T1000 (cell line): ENCODE measurements around the gene DYNLRB1.
"Not testable (repeated sequence)": the region's sequence is repeated elsewhere in the genome, so short reads cannot be mapped to it uniquely, and the experiment has no call there.

Source experiments
- DNase-seq: peaks from one replicate; lab custom pipeline; 2025; ENCODE audit warnings: mixed read lengths; lab: John Stamatoyannopoulos, UW

The DYNLRB1 gene

DNA sequence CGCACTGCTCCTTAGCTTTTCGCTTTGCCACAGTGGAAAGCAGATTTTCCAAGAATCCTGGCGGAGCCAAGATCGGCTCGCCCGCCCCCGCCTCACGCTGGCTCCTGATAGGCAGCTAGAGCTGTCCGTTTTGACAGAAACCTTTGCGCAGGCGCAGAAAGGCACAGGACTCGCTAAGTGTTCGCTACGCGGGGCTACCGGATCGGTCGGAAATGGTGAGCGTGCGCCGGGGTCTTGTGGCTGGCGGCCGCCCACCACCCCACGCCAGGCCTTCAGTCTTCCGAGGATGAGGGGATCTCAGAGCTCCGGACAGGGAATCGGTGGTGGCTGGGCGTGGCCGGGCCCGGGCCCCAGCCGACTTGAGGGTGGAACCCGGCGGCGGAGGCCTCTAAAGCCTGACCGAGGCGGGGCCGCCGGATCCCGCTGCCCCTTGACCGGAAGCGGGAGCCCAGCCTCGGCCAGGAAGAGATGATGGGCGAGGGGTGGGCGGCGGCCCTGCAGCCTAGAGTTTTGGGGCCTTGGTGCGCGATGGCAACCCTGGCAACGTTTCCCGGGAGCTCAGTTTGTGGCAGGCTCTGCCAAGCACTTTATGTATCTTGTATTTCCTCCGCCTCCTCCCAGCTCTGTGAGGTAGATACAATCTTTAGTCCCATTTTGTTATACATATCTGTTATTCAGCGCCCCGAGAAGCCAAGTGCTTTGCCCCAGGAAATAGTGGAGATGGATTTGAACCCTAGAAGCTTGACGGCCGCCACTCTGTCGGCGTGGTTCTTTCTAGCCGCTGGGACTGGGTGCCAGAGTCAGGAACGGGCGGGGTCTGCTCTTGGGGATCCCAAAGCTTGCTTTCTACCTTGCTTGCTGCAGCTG lies at the start of gene DYNLRB1:
DYNLRB1 (plus strand) TSS at position 176 of the 867 bp plus-strand sequence; CDS start at position 213, 37 bp downstream.
- peak; percentile 93 for DNase-seq

DNA sequence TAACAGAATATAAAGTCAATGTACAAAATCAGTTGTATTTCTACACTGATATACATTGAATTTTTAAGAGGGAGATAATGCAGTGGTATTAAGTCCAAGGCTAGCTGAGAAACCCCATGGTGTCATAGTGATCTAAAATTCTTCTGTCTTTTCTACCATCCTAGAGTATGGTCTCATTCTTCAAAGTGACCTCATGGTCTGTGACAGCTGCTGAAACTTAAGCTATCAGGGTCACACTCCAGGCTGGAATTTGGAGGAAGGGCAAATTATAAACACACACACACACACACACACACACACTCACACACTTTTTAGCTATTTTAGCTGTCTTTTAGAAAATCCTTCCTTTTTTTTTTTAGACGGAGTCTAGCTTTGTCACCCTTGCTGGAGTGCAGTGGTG lies 47.3 kb upstream of the DYNLRB1 start:
- no peak for DNase-seq

DNA sequence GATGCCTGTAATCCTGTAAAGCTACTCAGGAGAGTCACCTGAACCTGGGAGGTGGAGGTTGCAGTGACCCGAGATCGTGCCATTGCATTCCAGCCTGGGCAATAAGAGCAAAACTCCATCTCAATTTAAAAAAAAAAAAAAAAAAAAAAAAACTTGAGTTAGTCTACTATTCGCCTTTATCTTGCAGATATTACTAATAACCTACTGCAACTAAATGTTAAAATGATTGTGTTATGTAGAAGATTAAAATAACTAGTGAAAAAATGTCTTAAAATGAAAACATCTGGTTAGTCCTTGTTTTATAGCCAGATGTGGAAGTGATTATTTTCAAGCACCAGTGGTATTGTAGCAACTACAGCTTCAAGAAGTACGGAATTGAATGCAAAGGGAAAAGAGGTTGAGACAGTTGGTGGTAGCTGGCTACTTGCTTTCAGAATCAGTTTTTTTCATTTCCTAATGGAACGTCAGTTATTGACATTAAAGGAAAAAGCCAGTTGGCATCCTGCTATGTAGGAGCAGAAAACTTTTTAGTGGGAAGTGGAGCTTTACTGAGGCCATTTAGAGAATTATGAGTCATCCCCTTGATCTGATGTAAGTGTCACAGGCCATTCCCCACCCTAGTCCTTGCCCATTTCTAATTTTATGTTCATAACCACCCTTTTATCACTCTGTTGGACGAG lies 43.8 kb upstream of the DYNLRB1 start:
- DNase-seq = no peak

DNA sequence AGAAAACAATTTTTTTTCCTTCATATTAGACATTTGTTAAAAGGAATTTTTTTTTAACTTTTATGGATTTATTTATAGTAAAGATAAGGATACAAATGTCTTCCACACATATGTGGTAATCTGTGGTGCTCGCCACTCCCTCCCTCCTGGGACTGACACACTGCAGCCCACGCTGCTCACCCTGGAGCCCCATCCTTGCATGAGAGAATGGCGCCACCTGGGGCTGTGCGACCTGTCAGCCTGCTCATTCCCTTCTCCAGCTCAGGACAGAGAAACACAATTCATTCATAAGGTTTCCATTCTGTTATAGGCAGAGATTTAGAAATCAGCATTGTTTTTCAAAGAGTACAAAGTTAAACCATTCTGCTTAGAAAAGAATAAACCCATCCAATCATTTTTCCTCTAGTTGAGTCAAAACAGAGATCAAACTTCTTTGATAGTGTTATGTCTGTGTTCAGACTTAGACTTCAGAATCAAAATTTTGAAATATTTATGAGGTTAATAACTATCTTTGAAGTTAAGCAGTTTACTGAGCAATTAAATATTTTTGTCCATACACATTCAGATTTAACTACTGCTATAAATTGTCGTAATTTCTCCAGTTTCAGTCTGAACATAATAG lies 42.8 kb upstream of the DYNLRB1 start:
- no peak for DNase-seq

DNA sequence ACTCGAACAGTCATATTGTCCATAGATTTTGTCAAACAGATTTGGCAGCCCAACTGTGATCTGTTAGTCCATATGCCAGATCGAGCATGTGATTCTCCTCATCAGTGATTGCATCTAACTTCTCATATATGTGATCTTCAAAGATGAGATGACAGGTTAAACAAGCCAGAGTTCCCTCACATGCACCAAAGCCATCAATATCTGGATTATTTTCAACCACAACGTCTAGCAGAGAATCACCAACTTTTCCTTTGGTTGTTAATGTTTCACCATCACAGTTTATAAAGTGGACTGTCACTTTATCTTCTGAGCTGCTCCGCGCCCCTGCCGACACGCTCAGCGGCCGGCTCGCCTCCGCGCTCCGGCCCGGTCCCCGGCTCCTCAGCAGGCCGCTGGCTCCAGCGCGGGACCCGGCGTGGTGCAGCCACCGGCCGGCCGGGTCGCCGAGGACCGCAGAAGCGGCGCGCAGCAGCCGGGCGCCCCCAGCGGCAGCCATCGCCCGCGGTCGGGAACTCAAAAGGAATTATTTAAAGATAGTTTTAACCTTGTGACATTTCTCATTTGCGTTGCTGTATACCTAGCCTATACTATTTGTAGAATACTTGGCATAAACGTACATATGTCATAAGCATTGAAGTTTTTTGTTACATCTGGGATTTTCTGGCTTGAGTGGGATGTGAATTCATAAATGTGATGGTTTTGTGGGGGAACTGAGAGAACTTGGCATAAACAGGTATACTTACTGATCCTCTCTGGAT lies 40.1 kb upstream of the DYNLRB1 start:
- DNase-seq = no peak

DNA sequence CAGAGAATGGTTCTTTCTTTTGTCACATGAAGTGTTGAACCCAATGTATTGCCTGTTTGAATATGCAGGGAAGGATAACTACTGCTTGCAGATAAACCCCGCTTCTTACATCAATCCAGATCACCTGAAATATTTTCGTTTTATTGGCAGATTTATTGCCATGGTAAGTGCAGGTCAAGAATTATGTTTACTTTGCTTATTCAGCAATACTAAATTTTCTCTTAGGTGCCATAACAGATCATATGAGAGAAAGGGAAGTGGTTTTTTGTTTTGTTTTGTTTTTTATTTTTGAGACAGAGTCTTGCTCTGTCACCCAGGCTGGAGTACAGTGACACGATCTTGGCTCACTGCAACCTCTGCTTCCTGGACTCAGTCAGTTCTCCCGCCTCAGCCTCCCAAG lies 36.6 kb upstream of the DYNLRB1 start:
- DNase-seq = no peak

DNA sequence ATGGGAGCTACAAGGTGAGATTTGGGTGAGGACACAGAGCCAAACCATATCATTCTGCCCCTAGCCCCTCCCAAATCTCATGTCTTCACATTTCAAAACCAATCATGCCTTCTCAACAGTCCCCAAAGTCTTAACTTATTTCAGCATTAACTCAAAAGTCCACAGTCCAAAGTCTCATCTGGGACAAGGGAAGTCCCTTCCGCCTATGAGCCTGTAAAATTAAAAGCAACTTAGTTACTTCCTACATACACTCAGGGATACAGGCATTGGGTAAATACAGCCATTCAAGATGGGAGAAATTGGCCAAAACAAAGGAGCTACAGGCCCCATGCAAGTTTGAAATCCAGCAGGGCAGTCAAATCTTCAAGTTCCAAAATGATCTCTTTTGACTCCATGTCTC lies 34.1 kb upstream of the DYNLRB1 start:
- not testable (repeated sequence) for DNase-seq

DNA sequence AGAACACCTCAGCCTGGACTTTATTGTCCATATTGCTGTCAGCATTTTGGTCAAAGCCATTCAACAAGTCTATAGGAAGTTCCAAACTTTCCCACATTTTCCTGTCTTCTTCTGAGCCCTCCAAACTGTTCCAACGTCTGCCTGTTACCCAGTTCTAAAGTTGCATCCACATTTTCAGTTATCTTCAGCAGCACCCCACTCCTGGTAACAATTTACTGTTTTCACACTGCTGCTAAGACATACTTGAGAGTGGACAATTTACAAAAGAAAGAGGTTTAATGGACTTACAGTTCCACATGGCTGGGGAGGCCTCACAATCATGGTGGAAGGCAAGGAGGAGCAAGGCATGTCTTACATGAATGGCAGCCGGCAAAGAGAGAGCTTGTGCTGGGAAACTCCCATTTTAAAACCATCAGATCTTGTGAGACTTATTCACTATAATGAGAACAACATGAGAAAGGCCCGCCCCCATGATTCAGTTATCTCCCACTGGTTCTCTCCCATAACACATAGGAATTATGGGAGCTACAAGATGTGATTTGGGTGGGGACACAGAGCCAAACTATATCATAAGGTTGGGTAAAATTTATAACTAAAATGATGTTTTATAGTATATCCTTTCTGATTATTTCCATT lies 32.5 kb upstream of the DYNLRB1 start:
- DNase-seq = not testable (repeated sequence)

DNA sequence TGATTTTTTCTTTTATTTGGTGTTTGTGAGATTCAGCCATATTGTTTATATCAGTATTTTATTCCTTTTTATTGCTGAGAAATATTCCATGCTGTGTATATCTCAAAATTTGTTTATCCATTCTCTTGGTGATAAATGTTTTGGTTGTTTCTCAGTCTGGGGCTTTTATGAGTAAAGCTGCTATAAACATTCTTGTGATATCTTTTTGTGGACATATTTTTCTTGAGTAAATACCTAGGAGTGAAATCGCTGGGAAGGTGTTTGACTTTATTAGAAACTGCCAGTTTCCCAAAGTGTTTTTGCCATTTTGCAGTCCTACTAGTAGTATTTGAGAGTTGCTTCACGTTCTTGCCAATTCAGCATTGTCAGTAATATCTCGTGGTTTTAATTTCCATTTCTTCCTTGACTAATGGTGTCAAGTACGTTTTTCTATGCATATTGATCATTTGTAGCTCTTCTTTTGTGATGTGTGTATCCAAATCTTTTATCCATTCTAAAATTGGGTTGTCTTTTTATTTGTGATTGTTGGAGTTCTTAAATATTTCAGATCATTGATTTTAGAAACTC lies 31.1 kb upstream of the DYNLRB1 start:
- DNase-seq = no peak

DNA sequence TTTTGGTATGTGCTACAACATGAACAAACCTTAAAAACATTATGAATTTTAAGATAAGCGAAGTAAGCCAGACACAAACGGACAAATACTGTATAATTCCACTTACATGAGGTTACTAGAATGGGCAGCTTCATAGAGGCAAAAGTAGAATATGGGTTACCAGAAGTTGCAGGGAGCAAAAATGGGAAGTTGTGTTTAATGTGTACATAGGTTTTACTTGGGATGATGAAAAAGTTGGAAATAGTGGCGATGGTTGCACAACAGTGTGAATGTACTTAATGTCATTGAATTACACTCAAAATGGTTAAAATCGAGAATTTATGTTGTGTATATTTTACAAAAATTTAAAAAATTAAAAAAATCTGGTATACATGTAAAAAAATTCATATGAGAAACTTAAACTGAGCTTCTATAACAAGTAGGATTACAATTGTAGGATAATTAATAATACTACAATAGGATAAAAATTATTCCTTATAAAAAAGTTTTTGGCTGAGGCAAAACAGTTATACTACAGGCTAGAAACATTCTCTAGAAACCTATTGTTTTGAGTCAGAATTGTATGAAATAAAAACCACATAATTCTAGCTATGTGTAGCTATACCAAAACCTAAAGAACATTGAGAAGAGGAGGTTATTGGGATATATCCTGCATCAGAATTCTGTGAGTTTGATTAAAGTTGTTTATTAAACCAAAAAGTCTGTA lies 24.8 kb upstream of the DYNLRB1 start:
- DNase-seq = no peak

DNA sequence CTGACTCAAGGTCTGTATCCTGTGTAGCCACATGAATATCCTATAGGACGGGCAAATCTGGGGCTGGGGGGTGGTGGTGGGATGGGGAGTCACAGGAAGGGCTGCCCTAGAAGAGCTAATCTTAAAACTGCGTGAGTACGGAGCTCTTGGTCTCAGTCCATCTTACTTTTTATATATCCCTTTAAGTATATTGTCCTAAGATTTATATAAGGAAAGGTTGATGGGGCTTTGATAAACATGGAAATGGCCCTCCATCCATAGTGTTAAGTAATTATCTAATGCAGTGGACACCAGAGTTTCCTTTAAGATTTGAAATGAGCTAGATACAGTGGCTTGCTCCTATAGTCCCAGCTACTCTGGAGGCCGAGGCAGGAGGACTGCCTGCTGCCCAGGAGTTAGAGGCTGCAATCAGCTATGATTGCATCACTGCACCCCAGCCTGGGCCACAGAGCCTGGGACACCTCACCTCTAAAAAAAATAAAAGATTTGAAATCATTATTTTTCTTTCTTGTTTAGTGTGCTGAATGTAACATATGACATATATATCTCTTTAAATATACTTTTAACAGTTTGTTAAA lies 24.2 kb upstream of the DYNLRB1 start:
- no peak for DNase-seq

DNA sequence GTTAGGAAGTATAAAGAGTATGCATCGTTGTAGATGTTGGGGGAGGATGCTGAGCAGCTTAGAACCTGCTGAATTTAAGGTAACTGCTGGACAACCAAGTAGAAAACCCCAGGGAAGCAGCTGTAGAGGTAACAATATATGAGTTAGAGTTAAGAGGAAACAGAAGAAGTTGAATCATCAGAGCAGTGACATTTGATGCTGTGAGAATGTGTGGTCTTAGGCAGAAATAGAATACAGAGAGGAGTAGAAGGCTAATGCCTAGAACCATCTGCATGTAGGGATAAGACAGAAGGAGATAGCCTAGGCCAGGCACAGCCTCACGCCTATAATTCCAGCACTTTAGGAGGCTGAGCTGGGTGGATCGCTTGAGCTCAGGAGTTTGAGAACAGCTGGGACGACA lies 22.6 kb upstream of the DYNLRB1 start:
- no peak for DNase-seq

DNA sequence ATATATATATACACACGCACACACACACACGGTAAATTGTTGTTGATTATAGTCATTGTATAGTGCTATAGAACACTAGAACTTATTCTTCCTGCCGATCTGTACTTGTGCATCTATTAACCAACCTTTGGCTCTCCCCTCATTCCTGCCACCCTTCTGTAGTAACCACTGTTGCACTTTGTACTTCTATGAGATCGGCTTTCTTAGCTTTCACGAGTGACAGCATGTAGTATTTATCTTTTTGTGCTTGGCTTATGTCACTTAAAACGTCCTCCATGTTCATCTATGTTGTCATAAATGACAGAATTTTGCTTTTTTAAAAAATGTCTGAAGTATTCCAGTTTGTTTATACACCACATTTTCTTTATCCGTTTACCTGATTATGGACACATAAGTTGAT lies 20.9 kb upstream of the DYNLRB1 start:
- no peak for DNase-seq

DNA sequence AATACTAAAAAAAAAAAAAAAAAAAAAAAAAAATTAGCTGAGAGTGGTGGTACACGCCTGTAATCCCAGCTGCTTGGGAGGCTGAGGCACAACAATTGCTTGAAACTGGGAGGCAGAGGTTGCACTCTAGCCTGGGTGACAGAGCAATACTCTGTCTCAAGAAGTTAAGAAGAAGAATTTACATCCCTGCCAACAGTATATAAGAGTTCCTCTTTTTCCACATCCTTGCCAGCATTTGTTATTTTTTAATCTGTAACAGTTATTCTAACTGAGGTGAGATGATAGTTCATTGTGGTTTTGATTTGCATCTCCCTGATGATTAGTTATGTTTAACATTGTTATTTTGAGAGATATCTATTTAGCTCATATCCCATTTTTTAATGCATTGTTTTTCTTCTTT lies 20.3 kb upstream of the DYNLRB1 start:
- DNase-seq = no peak

DNA sequence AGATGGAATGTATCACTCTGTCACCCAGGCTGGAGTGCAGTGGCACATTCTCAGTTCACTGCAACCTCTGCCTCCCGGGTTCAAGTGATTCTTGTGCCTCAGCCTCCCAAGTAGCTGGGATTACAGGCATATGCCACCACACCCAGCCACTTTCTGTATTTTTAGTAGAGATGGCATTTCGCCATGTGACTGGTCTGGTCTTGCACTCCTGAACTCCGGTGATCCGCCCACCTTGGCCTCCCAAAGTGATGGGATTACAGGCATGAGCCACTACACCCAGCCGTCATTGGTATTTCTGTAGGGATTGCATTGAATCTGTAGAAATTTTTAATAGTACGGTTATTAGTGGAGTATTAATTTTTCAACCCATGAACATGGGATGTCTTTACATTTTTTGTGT lies 18.6 kb upstream of the DYNLRB1 start:
- not testable (repeated sequence) for DNase-seq

DNA sequence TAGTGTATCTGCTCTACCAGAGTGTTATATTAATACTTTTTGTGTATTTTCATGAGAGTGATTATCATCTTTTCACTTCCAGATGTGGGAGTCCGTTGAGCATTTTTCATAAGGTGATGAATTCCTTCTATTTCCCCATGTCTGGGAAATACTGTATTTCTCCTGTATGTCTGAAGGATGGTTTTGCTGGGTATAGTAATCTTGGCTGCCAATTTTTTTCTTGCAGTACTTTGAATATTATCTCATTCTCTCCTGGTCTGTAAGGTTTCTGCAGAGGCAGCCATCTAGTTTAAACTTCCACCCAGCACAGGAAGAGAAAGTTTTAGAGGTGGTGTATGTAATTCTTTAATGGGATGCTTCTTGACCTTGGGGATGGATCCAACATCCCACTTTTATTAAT lies 15.4 kb upstream of the DYNLRB1 start:
- DNase-seq = no peak

DNA sequence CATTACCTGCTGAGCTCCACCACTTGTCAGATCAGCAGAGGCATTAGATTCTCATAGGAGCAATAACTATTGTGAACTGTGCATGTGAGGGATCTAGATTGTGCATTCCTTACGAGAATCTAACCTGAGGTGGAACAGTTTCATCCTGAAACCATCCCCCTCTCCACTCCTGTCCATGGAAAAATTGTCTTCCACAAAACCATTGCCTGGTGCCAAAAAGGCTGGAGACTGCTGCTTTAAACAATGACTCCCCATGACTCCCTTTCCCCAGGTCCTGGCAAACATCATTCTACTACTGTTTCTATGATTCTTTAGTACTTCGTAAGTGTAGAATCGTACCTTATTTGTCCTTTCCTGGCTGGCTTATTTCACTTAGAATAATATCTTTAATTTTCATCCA lies 9.7 kb upstream of the DYNLRB1 start:
- DNase-seq = no peak

DNA sequence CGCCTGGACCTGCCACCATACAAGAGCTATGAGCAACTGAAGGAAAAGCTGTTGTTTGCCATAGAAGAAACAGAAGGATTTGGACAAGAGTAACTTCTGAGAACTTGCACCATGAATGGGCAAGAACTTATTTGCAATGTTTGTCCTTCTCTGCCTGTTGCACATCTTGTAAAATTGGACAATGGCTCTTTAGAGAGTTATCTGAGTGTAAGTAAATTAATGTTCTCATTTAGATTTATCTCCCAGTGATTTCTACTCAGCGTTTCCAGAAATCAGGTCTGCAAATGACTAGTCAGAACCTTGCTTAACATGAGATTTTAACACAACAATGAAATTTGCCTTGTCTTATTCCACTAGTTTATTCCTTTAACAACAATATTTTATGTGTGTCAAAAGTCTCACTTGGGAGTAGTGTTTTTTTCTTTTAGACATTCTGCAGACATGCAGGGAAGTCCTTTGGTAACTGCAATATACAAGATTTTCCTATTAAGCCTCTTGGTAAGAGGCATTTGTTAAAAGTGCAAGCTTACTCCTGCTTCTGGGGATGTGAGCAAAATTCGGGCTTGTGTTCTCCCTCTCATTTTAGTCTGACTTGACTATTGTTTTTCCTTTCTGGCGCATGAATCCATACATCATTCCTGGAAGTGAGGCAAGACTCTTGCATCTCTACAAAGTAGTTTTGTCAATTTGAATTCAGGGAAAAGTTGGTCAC lies 8.4 kb upstream of the DYNLRB1 start:
- DNase-seq = no peak

DNA sequence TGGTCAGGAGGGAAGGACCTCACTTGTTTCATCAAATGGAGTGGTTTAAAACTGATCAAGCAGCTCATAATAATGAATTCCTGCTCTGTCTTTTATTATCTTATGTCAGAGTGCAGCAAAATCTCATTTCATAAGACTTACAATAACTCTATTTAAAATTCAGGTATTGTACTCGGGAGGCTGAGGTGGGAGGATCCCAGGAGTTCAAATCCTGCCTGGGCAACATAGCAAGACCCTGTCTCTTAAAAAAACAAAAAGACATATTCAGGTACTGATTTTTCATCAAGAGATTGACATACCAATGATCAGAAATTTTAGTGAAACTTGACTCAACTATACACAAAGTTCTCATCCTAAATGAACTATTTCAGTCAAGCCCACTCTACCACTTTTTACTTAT lies 5.6 kb upstream of the DYNLRB1 start:
- DNase-seq = no peak

DNA sequence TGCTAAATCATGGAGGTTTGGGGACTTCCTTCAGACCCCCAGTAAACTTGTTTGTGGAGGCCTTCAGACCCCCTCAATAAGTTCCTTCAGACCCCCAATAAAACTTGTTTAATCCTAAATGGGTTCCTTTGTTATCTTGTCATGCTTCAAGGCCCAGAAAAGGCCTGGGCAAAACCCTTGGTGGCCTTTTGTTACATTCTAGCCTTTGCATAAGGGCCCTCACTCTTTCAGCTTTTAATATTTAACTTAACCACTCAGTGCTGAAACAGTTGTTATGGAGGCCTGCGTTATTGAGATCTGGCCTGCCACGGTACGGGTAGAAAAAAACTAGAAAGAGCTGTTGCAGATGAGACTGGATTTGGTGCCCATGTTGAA lies 4.3 kb upstream of the DYNLRB1 start:
- DNase-seq = no peak
